Sigmoid colon (tissue), 7 donors: ENCODE data around the gene METAP1D. TPM values are rescaled to one million over a fixed set of nuclear protein-coding genes. Genes with fewer than 3 reads are reported as not detected.

Experiments
- DNase-seq: peaks from one replicate; pipeline ENCODE4 v3.0.0-alpha.2; 2019
- H3K27ac ChIP-seq, 4 donors: fragments of 200-600 bp; sonication (generic); one replicate each; pipeline ENCODE4 v1.5.1; 2016 to 2019; ENCODE audit warnings: mild to moderate bottlenecking in 1 of 4
- H3K27me3 ChIP-seq, 3 donors: fragments of 200-600 bp; sonication (generic); one replicate each; pipeline ENCODE4 v1.5.1; 2019; ENCODE audit warnings: mild to moderate bottlenecking in 1 of 3
- H3K36me3 ChIP-seq, 4 donors: fragments of 200-600 bp; sonication (generic); one replicate each; pipeline ENCODE4 v1.5.1; 2016 to 2019
- H3K4me1 ChIP-seq, 4 donors: fragments of 200-600 bp; sonication (generic); one replicate each; pipeline ENCODE4 v1.5.1; 2017 to 2019
- H3K4me3 ChIP-seq, 4 donors: fragments of 200-600 bp; sonication (generic); one replicate each; pipeline ENCODE4 v1.5.1; 2017 to 2019; ENCODE audit warnings: mild to moderate bottlenecking in 2 of 4, moderate library complexity in 1 of 4
- H3K9me3 ChIP-seq, 4 donors: fragments of 200-600 bp in 3 of 4; sonication (generic) in 3 of 4; one replicate each; pipeline versions ENCODE4 v1.5.1 to v1.6.1; 2013 to 2019
- EP300 ChIP-seq, 4 donors: sonication (generic); formaldehyde crosslinking; IDR thresholded peaks; one replicate each; pipeline ENCODE4 v1.6.1; 2017; ENCODE audit warnings: antibody characterized with exemption in 4 of 4
- POLR2A ChIP-seq, 2 donors: fragments of 450-650 bp; IDR thresholded peaks; one replicate each; pipeline ENCODE4 v1.6.1; 2016; ENCODE audit warnings: antibody characterized with exemption in 2 of 2, mild to moderate bottlenecking in 2 of 2, moderate library complexity in 2 of 2
- POLR2AphosphoS5 ChIP-seq, 4 donors: sonication (generic); formaldehyde crosslinking; IDR thresholded peaks; one replicate each; pipeline ENCODE4 v1.6.1; 2017; ENCODE audit warnings: antibody characterized with exemption in 4 of 4
- WGBS, 2 donors: extraction: QIAGEN DNeasy Blood & Tissue Kit; methylation state at CpG; one replicate each; pipeline ENCODE4 v1.1.7; 2013; 5-methylcytosine and 5-hydroxymethylcytosine counted together
- intact Hi-C: fragments of 100-400 bp; cut with DNase I; formaldehyde crosslinking; loops from one replicate; pipeline ENCODE4 v1.15.1; 2023
- polyA plus RNA-seq, 3 donors: library from polyadenylated mRNA; stranded (reverse); fragments of 200-250 nt; gene quantifications; one replicate each; pipeline ENCODE4 v1.2.3, GENCODE V29; 2013
- total RNA-seq, 4 donors: library from RNA; depleted of rRNA; stranded (reverse); fragments of >200 nt; gene quantifications; one replicate each; pipeline ENCODE4 v1.1.0, GENCODE V29; 2016
- TF ChIP-seq, protein P1 (sequence below), 4 experiments: fragments of 450-650 bp in 3 of 4; fragments of 200-600 bp in 1 of 4; IDR thresholded peaks; one replicate each; pipeline ENCODE4 v1.5.1; 2016 to 2019; ENCODE audit warnings: antibody characterized with exemption in 4 of 4, mild to moderate bottlenecking in 3 of 4, moderate library complexity in 2 of 4
- donor health status: healthy with polysubstance abuse.
- donor health status: Bipolar disorder and iron deficiency.
- donor health status: healthy.

The METAP1D gene
- total and polyA plus RNA-seq, 7 donors: 0.60 to 14.4 (median 7.8) TPM

DNA sequence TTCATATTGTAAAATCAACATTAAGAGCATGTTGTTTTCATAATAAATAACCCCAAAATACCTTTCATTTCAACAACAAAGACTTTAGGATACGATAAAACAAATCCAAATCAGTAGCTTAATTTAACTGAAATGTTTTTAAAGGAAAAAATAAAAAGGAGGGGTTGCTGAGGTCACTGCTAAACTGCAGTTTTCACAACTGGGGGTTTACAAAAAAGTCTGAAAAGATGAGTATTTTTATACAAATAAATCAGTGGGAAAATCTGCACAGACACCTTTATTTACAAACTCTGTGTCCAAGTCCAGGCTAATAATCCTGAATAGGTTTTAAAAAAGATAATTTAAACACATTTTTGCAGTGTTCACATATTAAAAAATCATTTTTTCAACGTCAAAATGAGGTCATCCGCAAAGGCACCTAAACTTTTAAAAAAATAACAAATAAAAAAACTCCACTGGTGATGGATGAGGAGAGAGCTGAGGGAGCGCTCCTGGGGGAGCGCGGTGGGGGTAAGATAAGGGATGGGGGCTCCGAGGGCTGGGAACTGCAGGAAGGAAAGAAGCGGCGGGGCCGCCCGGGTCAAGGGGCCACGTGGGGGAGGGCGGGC, 99.8 kb downstream of the METAP1D start:
- WGBS, 2 donors: 5 to 6% methylated on average over 13 of the region's 13 CpGs
- TF ChIP-seq POLR2AphosphoS5 (IDR thresholded peaks at IDR 0.05) (peak in 2 of 4 donors; percentile 39 to 51), POLR2A (IDR thresholded peaks at IDR 0.05) (no peak)
- no peak overlapping the region for H3K27ac ChIP-seq
- no peaks in the 10 kb centered on the region for H3K9me3 ChIP-seq
- intact Hi-C loops: loop anchor here (5.0 kb wide), 4 partner anchors 102 to 458 kb away; partner anchors contain the start of genes DYNC1I2, HAT1, METAP1D and PDK1
- H3K4me1 ChIP-seq: peaks cover 0 to 87% (median 83%) of the 10 kb centered on the region in 4 donors
- peak overlapping the region in 3 of 4 donors; percentile 30 to 36 (median 32) for H3K4me3 ChIP-seq
- no peaks in the 10 kb centered on the region for H3K36me3 ChIP-seq
- DNase-seq: no peak
- H3K27me3 ChIP-seq: peaks cover 93 to 100% (median 99%) of the 10 kb centered on the region in 3 donors

DNA sequence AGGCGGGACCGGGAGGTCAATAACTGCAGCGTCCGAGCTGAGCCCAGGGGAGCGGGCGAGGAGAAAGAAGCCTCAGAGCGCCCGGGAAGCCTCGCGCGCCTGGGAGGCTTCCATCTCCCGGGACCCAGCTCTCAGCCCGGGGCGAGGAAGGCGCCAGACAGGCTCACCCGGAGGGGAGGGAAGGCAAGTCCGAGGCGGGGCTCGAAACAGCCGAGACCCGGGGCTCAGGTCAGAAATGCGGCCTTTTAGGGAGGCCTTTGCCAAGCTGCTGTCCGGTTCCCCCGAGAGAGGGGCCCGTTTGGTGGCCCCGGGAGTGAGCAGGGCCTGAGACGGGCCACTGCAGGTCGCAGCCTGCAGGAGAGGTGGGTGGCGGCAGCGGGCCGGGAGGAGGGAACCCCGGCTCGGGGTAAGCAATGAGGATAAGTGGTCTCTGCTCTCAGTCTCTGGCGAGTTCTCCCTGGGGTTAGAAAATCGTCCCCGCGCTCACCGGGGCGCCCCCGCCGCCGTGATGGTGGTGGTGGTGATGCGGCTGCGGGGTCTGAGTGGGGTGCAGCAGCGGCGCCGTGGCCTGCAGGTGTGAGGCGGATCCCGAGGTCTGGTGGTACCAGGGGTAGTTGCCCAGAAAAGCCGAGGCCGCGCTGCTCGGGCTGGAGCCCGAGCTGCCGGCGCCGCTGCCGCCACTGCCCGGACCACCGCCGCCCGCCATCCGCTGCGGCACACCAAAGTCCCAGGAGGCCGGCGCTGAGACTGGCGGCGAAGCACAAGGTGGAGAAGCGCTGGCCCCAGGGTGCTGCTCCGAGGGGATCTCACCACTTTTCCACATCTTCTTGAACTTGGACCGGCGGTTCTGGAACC, 100.6 kb downstream of the METAP1D start:
- DNase-seq: no peak
- TF ChIP-seq EP300 (IDR thresholded peaks at IDR 0.05) (no peak), POLR2AphosphoS5 (IDR thresholded peaks at IDR 0.05) (no peak)
- TF ChIP-seq, protein P1, sequence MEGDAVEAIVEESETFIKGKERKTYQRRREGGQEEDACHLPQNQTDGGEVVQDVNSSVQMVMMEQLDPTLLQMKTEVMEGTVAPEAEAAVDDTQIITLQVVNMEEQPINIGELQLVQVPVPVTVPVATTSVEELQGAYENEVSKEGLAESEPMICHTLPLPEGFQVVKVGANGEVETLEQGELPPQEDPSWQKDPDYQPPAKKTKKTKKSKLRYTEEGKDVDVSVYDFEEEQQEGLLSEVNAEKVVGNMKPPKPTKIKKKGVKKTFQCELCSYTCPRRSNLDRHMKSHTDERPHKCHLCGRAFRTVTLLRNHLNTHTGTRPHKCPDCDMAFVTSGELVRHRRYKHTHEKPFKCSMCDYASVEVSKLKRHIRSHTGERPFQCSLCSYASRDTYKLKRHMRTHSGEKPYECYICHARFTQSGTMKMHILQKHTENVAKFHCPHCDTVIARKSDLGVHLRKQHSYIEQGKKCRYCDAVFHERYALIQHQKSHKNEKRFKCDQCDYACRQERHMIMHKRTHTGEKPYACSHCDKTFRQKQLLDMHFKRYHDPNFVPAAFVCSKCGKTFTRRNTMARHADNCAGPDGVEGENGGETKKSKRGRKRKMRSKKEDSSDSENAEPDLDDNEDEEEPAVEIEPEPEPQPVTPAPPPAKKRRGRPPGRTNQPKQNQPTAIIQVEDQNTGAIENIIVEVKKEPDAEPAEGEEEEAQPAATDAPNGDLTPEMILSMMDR (IDR thresholded peaks at IDR 0.05): no peak
- intact Hi-C loops: loop anchor here (5.0 kb wide), 3 partner anchors 103 to 457 kb away; partner anchors contain the start of genes DYNC1I2, METAP1D and PDK1
- peaks cover 90 to 100% (median 99%) of the 10 kb centered on the region in 3 donors for H3K27me3 ChIP-seq
- H3K4me3 ChIP-seq: no peak overlapping the region
- peaks cover 0 to 80% (median 75%) of the 10 kb centered on the region in 4 donors for H3K4me1 ChIP-seq
- WGBS, 2 donors: 4% methylated on average over 72 of the region's 72 CpGs
- H3K36me3 ChIP-seq: no peaks in the 10 kb centered on the region
- no peak overlapping the region for H3K27ac ChIP-seq
- H3K9me3 ChIP-seq: no peaks in the 10 kb centered on the region

DNA sequence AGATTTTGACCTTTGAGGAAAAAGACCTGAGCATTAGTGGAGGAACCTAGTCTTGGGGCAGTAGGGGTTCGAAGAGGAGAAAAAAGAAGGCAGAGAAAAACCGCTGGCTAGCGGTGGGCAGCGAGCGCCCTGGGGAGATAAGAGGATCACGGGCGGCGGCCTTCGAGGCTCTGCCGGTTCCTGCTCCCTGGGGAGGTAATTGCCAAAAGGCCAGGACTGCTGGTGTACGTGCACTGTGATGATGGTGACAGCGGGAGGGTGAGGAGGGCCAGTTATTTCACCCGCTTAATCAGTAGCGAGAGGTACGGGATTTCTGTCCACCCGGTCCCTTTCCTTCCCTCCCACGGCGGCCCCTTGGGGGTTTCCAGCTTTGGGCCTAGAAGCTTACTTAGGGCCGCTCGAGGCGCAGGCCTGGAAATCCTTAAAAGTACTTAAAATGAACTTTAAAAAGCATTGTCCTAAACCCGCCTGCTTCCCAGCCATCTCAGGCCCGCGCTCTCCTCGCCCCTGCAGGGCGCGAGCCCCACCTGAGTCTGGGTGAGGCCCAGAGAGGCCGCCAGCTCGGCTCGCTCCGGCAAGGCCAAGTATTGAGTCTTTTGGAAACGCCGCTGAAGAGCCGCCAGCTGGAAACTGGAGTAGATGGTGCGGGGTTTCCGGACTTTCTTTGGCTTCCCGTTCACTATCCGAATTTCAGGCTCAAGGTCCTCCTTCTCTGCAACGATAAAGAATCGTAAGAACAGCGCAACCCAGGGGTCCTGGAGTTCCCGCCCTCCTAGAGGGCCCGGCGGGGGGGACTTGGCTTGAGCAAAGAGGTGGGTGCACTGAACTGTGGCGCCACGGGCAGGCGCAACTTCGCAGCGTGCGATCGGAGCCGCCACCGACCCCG, 101.4 kb downstream of the METAP1D start:
- peaks cover 0 to 80% (median 73%) of the 10 kb centered on the region in 4 donors for H3K4me1 ChIP-seq
- H3K27me3 ChIP-seq: peaks cover 90 to 100% (median 99%) of the 10 kb centered on the region in 3 donors
- no peaks in the 10 kb centered on the region for H3K36me3 ChIP-seq
- no peak for TF ChIP-seq EP300 (IDR thresholded peaks at IDR 0.05)
- TF ChIP-seq POLR2A (IDR thresholded peaks at IDR 0.05): no peak
- TF ChIP-seq, protein P1 (IDR thresholded peaks at IDR 0.05): no peak
- TF ChIP-seq POLR2AphosphoS5 (IDR thresholded peaks at IDR 0.05): no peak
- intact Hi-C loops: loop anchor here (5.0 kb wide), 3 partner anchors 104 to 456 kb away; partner anchors contain the start of genes DYNC1I2, METAP1D and PDK1
- 4 to 5% methylated on average over 54 of the region's 54 CpGs for WGBS, 2 donors
- no peak overlapping the region for H3K27ac ChIP-seq
- no peaks in the 10 kb centered on the region for H3K9me3 ChIP-seq
- H3K4me3 ChIP-seq: peak overlapping the region in 3 of 4 donors; percentile 36 to 51 (median 46)
- DNase-seq: peak; percentile 29

DNA sequence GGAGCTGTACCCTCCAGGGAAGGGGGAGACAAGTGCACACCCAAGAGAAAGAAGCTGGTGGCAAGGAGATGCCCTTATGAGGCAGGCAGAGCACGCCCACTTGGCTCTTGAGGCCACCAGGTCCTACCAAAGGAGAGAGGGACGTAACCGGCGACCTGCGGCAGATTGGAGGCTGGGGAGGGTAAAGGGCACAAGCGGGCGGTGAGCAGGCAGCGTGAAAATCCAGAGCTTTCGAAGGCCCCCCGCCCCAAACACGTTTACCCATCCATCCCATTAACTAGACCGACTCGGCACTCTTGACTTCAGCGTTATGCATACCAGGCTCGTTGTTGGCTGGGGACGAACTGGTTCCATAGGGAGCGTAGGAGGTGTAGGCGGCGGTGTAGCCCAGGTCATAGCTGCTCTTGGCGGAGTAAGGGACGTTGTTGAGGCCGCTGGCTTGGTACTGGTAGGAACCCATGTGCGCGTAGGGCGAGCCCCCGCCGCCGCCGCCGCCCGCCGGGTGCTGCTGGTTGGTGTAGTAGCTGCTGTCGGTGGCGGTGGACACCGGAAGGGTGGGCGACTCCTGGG, 102.2 kb downstream of the METAP1D start:
- TF ChIP-seq POLR2AphosphoS5 (IDR thresholded peaks at IDR 0.05): no peak
- TF ChIP-seq EP300 (IDR thresholded peaks at IDR 0.05): no peak
- TF ChIP-seq, protein P1 (IDR thresholded peaks at IDR 0.05): no peak
- TF ChIP-seq POLR2A (IDR thresholded peaks at IDR 0.05): no peak
- no peaks in the 10 kb centered on the region for H3K9me3 ChIP-seq
- no peaks in the 10 kb centered on the region for H3K36me3 ChIP-seq
- intact Hi-C loops: loop anchor here (5.0 kb wide), 3 partner anchors 105 to 455 kb away; partner anchors contain the start of genes DYNC1I2, METAP1D and PDK1
- H3K27ac ChIP-seq: no peak overlapping the region
- 1 to 2% methylated on average over 36 of the region's 36 CpGs for WGBS, 2 donors
- H3K4me3 ChIP-seq: peak overlapping the region; percentile 9 to 51 (median 41)
- DNase-seq: peak; percentile 65
- peaks cover 89 to 100% (median 99%) of the 10 kb centered on the region in 3 donors for H3K27me3 ChIP-seq
- H3K4me1 ChIP-seq: peaks cover 0 to 78% (median 72%) of the 10 kb centered on the region in 4 donors
